HepG2 (cell line): Measurements from ENCODE around the gene RGS6. TPM values are rescaled to one million over a fixed set of nuclear protein-coding genes. Genes with fewer than 3 reads are reported as not detected.

Experiments used
- ATAC-seq: fragments of 200-7000 bp; cut with Tn5 transposase; 3 replicates; pipeline ENCODE4 v1.9.1; 2020; ENCODE audit warnings: mild to moderate bottlenecking, moderate library complexity
- BruUV-seq: library from RNA; stranded (reverse); fragments of 400-500 nt; replicated peaks from 2 replicates; lab custom pipeline; 2021; lab: Mats Ljungman, UMichigan
- CTCF ChIA-PET: fragments of 300-600 bp; formaldehyde crosslinking; extraction: SDS; loops from one replicate; lab custom pipeline; 2021; ENCODE audit warnings: low total read pairs, inconsistent platforms, low intra/inter-chr PET ratio; lab: Yijun Ruan, JAX
- POLR2A ChIA-PET: fragments of 350-600 bp; sonication (Branson Sonifier 250); formaldehyde crosslinking; loops from one replicate; lab custom pipeline; 2020; ENCODE audit warnings: antibody characterized with exemption, inconsistent platforms; lab: Yijun Ruan, JAX
- DNase-seq: peaks from one replicate; pipeline ENCODE4 v3.0.0-alpha.2; 2015; ENCODE audit warnings: low spot score
- FAIRE-seq: peaks from 3 replicates; lab custom pipeline; 2011; peaks lifted over from hg19 to GRCh38; lab: Jason Lieb, UNC
- H2AFZ ChIP-seq: one replicate; pipeline ENCODE4 v1.6.1; 2011; ENCODE audit warnings: low read length, inconsistent platforms
- H3K27ac ChIP-seq: fragments of 300-600 bp; 3 replicates; pipeline ENCODE4 v1.8.0; 2011; ENCODE audit warnings: mixed run types, mild to moderate bottlenecking, mixed read lengths, low read length, inconsistent platforms; ENCODE audit not compliant: insufficient read depth; ENCODE audit errors: extremely low read length
- H3K27me3 ChIP-seq, 2 experiments: fragments of 200-600 bp in 1 of 2; 2 replicates in 1 of 2; 3 replicates in 1 of 2; pipeline versions ENCODE4 v1.6.0 to v1.8.0; 2011; ENCODE audit warnings: low read length in 2 of 2, mild to moderate bottlenecking in 2 of 2, moderate library complexity in 2 of 2, inconsistent platforms in 1 of 2; ENCODE audit not compliant: insufficient read depth in 2 of 2, control insufficient read depth in 1 of 2
- H3K36me3 ChIP-seq, 2 experiments: fragments of 200-600 bp in 1 of 2; replicated peaks in 1 of 2; 2 replicates in 1 of 2; 3 replicates in 1 of 2; pipeline versions ENCODE4 v1.5.1 to v1.8.0; 2011; ENCODE audit warnings: low read length in 2 of 2, inconsistent platforms in 1 of 2; ENCODE audit not compliant: insufficient read depth in 2 of 2, control insufficient read depth in 1 of 2
- H3K4me1 ChIP-seq: 2 replicates; pipeline ENCODE4 v1.5.1; 2012; ENCODE audit warnings: low read length, inconsistent platforms; ENCODE audit not compliant: insufficient read depth
- H3K4me2 ChIP-seq: 2 replicates; pipeline ENCODE4 v1.6.0; 2011; ENCODE audit warnings: low read depth, low read length, inconsistent platforms
- H3K4me3 ChIP-seq, 3 experiments: fragments of 200-600 bp in 1 of 3; sonication (generic), shearing (Covaris generic) in 1 of 3; replicated peaks in 1 of 3; 2 replicates each; pipeline ENCODE4 v1.5.1; 2011 to 2016; ENCODE audit warnings: low read length in 3 of 3, inconsistent platforms in 2 of 3, low read depth in 2 of 3, mild to moderate bottlenecking in 2 of 3, control low read depth in 1 of 3, mixed read lengths in 1 of 3; ENCODE audit not compliant: insufficient read depth in 1 of 3
- H3K79me2 ChIP-seq: one replicate; pipeline ENCODE4 v1.6.1; 2011; ENCODE audit warnings: low read length, inconsistent platforms; ENCODE audit not compliant: insufficient read depth
- H3K9ac ChIP-seq: 2 replicates; pipeline ENCODE4 v1.6.0; 2011; ENCODE audit warnings: mild to moderate bottlenecking, low read depth, low read length, inconsistent platforms; ENCODE audit not compliant: insufficient read depth
- H3K9me3 ChIP-seq: 2 replicates; pipeline ENCODE4 v1.5.1; 2012; ENCODE audit warnings: mild to moderate bottlenecking, low read length
- H4K20me1 ChIP-seq: 2 replicates; pipeline ENCODE4 v1.6.0; 2011; ENCODE audit warnings: inconsistent platforms, mild to moderate bottlenecking, low read length, moderate library complexity; ENCODE audit not compliant: insufficient read depth
- FOXA3 ChIP-seq: IDR thresholded peaks from 2 replicates; pipeline ENCODE4 v1.6.1; 2016; ENCODE audit warnings: missing genetic modification reagents, missing compliant biosample characterization
- FOXC1 ChIP-seq: sonication (generic); formaldehyde crosslinking; IDR thresholded peaks from 2 replicates; pipeline ENCODE4 v1.8.0; 2022; ENCODE audit warnings: mild to moderate bottlenecking, missing genetic modification reagents, borderline replicate concordance
- HOXA7 ChIP-seq: sonication (generic); formaldehyde crosslinking; IDR thresholded peaks from 2 replicates; pipeline ENCODE4 v1.8.1; 2022; ENCODE audit warnings: mild to moderate bottlenecking, missing genetic modification reagents, moderate library complexity
- IRF2 ChIP-seq: IDR thresholded peaks from 2 replicates; pipeline ENCODE4 v1.6.1; 2018; ENCODE audit warnings: missing genetic modification reagents, missing compliant biosample characterization
- KAT8 ChIP-seq: IDR thresholded peaks from 2 replicates; pipeline ENCODE4 v1.6.1; 2016; ENCODE audit warnings: missing genetic modification reagents, missing compliant biosample characterization
- MAZ ChIP-seq, 2 experiments: sonication (generic) in 1 of 2; formaldehyde crosslinking in 1 of 2; IDR thresholded peaks; 2 replicates each; pipeline versions ENCODE4 v1.5.0 to v1.6.1; 2012 to 2020; ENCODE audit warnings: low read depth in 2 of 2, mild to moderate bottlenecking in 2 of 2, borderline replicate concordance in 1 of 2, improper control_type of control experiment in 1 of 2, low read length in 1 of 2, missing genetic modification reagents in 1 of 2, moderate library complexity in 1 of 2
- NFATC3 ChIP-seq: sonication (generic); formaldehyde crosslinking; IDR thresholded peaks from 2 replicates; pipeline ENCODE4 v1.5.1; 2020; ENCODE audit warnings: mild to moderate bottlenecking, missing genetic modification reagents
- NR2F2 ChIP-seq: IDR thresholded peaks from 2 replicates; pipeline ENCODE4 v1.6.1; 2012; ENCODE audit warnings: low read depth, inconsistent platforms, borderline replicate concordance
- RBAK ChIP-seq: sonication (generic); formaldehyde crosslinking; IDR thresholded peaks from 2 replicates; pipeline ENCODE4 v1.5.1; 2020; ENCODE audit warnings: mild to moderate bottlenecking, missing genetic modification reagents
- SIX4 ChIP-seq: sonication (generic); formaldehyde crosslinking; IDR thresholded peaks from 2 replicates; pipeline ENCODE4 v1.4.0; 2020; ENCODE audit warnings: missing genetic modification reagents
- SMAD3 ChIP-seq: sonication (generic); formaldehyde crosslinking; IDR thresholded peaks from 2 replicates; pipeline ENCODE4 v1.4.0; 2020; ENCODE audit warnings: missing genetic modification reagents
- TBX3 ChIP-seq: fragments of 450-650 bp; IDR thresholded peaks from 2 replicates; pipeline ENCODE4 v1.6.1; 2017; ENCODE audit warnings: antibody characterized with exemption, mild to moderate bottlenecking, inconsistent platforms, borderline replicate concordance
- ZFP36L1 ChIP-seq: sonication (generic); formaldehyde crosslinking; IDR thresholded peaks from 2 replicates; pipeline ENCODE4 v1.8.0; 2022; ENCODE audit warnings: mild to moderate bottlenecking, missing genetic modification reagents, moderate library complexity
- ZNF335 ChIP-seq: sonication (generic); formaldehyde crosslinking; IDR thresholded peaks from 2 replicates; pipeline ENCODE4 v1.4.0; 2020; ENCODE audit warnings: missing genetic modification reagents
- ZSCAN22 ChIP-seq: sonication (generic); formaldehyde crosslinking; IDR thresholded peaks from 2 replicates; pipeline ENCODE4 v1.4.0; 2020; ENCODE audit warnings: mild to moderate bottlenecking, missing genetic modification reagents
- ZSCAN30 ChIP-seq: sonication (generic); formaldehyde crosslinking; IDR thresholded peaks from 2 replicates; pipeline ENCODE4 v1.5.0; 2020; ENCODE audit warnings: mild to moderate bottlenecking, missing genetic modification reagents
- WGBS: methylation state at CpG from one replicate; pipeline ENCODE4 v1.1.6; 2017; ENCODE audit warnings: low lambda C conversion rate; 5-methylcytosine and 5-hydroxymethylcytosine counted together
- in situ Hi-C: cut with HindIII; loops from 2 replicates; pipeline ENCODE4 v1.10.0; 2017; ENCODE audit warnings: low pct_unique_long_range_greater_than_20kb; ENCODE audit not compliant: extremely low pct_ligation_motif_present
- intact Hi-C: fragments of 100-400 bp; cut with micrococcal nuclease; formaldehyde crosslinking; loops from one replicate; pipeline ENCODE4 v1.10.0; 2022; ENCODE audit not compliant: unreplicated experiment
- polyA plus RNA-seq, 8 experiments: library from polyadenylated mRNA; depleted of rRNA in 3 of 8; stranded (reverse) in 7 of 8; unstranded in 1 of 8; fragments of >200 nt; fragmentation: Illumina TruSeq in 4 of 8; extraction: Trizol in 4 of 8; gene quantifications; 2 replicates each; pipeline versions ENCODE4 v1.2.1 to v1.2.3, GENCODE V29; 2011 to 2016; ENCODE audit warnings: low read depth in 4 of 8, missing spikeins in 1 of 8, mixed read lengths in 1 of 8; ENCODE audit not compliant: insufficient read depth in 1 of 8
- total RNA-seq, 5 experiments: library from RNA; depleted of rRNA; stranded (reverse); fragments of >200 nt; fragmentation: Illumina TruSeq; extraction: Trizol; gene quantifications; 2 replicates each; pipeline ENCODE4 v1.2.3, GENCODE V29; 2016; ENCODE audit warnings: low read depth in 1 of 5
- TF ChIP-seq, protein P1 (sequence below): sonication (generic); formaldehyde crosslinking; IDR thresholded peaks from 2 replicates; pipeline ENCODE4 v1.4.0; 2020; ENCODE audit warnings: missing genetic modification reagents, low read depth, mild to moderate bottlenecking, borderline replicate concordance
- TF ChIP-seq, protein P2 (sequence below): sonication (generic); formaldehyde crosslinking; IDR thresholded peaks from 2 replicates; pipeline ENCODE4 v1.4.0; 2020; ENCODE audit warnings: mild to moderate bottlenecking, missing genetic modification reagents

The RGS6 gene
- total and polyA plus RNA-seq, 2 of the 13 experiments (the other 11 are each of a cell fraction or from before 2014, with no cell fraction given), result not detected

DNA sequence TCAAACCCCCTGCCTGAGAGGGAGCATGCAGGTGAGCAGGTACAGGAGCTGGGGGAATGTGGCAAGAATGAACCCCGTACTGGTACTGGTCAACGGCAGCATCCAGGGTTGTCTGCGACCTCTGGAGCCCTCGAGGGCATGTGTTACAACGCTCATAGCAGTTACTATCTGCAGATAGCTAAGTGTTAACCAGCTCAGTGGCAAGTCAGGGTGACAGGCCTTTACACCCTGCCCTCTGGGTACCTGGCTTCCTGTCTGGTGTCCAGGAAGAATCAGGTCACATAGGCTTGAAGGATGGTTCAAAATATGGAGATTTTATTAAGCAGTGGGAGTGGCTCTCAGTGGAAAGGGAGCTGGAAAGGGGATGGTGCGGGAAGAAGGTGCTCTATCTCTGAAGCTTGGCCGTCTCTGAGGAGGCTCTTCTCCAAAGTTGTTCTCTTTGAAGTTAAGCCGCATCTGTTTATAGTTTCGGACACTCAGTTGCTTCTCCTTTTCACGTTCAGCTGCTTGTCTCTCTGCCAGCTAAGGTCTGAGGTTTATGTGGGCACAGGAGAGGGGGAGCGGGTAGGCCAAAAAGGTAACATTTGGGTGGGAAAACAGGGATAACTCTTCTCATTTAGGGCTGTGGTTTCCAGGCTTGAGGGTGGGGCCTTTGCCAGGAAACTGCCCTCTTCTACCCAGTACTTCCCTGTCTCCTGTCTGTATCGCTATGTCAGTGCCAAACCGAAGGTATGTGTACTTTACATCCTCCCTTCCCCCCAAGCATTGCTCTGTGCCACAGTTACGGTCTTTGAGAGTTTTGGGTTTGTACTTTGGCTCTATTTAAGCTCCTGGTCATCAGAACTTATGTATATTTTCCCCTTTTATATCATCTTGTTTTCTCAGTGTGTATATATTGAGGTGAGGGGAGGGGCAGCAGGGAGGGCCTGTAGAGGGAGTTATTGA lies 305.8 kb downstream of the RGS6 start (continued):
- no peak for TF ChIP-seq ZSCAN30 (CRISPR knock-in tag)
- TF ChIP-seq ZSCAN22 (CRISPR knock-in tag), result no peak

DNA sequence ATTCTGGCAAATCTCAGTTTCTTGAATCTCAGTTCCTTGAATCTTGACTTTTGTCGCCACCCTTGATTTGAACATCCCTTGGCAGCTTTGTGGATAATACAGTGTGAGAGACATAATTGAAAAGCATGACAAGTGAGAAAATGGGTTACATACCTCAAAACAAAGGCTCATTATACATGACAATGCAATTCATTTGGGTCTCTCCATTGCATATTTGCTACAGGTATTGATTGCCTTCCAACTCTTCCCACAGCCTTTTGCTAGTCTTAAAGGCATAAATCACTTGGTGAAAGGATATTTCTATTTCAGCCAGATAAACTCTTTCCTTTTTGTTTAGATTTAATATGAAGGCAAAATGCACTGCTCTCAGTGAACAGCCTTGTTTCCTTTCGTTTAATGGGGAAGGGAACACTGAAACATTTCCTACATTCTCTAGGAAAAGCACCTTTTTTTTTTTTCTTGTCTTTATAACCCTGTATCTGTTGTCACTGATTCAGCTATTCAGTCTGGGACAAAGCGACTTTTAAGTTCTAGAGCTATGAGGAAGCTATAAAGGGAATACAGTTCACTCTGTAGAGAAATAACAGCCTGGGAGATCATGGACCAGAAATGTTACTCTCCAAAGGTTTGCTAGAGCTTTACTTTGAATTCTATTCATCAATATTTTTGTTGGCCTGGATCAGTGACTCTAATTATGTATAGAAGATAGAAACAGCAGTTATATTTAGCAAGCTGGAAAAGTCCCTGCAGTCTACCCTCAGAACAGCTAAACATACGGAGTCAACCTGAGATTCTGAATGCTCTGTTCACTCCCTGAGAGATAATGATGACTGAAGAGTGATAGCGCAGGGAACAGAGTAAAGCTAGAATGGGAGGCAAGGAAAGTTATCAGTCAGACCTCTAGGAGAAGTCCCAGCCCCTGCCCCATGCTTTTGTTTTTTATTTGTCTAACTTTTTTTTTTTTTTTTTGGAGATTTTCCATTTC lies 311.4 kb downstream of the RGS6 start:
- Histone ChIP-seq H3K4me2 (no peak overlapping the region), H3K27me3 (no peaks in the 10 kb centered on the region), H3K79me2 (no peaks in the 10 kb centered on the region), H4K20me1 (no peaks in the 10 kb centered on the region), H3K36me3 (no peaks in the 10 kb centered on the region), H2AFZ (no peak overlapping the region), H3K4me1 (no peaks in the 10 kb centered on the region), H3K9ac (no peak overlapping the region), H3K9me3 (0 out of 2 replicates have a peak, but pooled peaks cover under 1% of the 10 kb centered on the region), H3K27ac (no peak overlapping the region), H3K4me3 (no peak overlapping the region)
- FAIRE-seq, result no peak
- CTCF ChIA-PET, result no interaction called here
- POLR2A ChIA-PET, result no interaction called here
- 10% methylated on average over 5 of the region's 5 CpGs for WGBS
- no peak for TF ChIP-seq SIX4
- no peak for TF ChIP-seq NR2F2
- no peak for TF ChIP-seq FOXC1 (CRISPR knock-in tag)
- no peak for TF ChIP-seq HOXA7
- no peak for TF ChIP-seq KAT8
- TF ChIP-seq NFATC3, result no peak
- TF ChIP-seq RBAK (CRISPR knock-in tag), result no peak
- no peak for TF ChIP-seq IRF2 (CRISPR knock-in tag)
- no peak for TF ChIP-seq FOXA3 (CRISPR knock-in tag)
- TF ChIP-seq ZNF335 (CRISPR knock-in tag), result no peak
- no peak for TF ChIP-seq MAZ (IDR thresholded peaks at IDR 0.05; ENCODE audit: borderline replicate concordance, low read depth, low read length)
- no peak for TF ChIP-seq MAZ (CRISPR knock-in tag; IDR thresholded peaks at IDR 0.05; ENCODE audit: low read depth)
- no peak for TF ChIP-seq ZFP36L1
- no peak for TF ChIP-seq TBX3
- TF ChIP-seq, protein P1, sequence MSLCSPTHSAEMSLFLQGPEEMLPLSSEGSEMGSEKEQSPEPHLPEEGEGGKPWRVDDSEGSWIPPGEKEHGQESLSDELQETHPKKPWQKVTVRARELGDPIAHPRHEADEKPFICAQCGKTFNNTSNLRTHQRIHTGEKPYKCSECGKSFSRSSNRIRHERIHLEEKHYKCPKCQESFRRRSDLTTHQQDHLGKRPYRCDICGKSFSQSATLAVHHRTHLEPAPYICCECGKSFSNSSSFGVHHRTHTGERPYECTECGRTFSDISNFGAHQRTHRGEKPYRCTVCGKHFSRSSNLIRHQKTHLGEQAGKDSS, result no peak
- no peak for TF ChIP-seq SMAD3
- TF ChIP-seq, protein P2, sequence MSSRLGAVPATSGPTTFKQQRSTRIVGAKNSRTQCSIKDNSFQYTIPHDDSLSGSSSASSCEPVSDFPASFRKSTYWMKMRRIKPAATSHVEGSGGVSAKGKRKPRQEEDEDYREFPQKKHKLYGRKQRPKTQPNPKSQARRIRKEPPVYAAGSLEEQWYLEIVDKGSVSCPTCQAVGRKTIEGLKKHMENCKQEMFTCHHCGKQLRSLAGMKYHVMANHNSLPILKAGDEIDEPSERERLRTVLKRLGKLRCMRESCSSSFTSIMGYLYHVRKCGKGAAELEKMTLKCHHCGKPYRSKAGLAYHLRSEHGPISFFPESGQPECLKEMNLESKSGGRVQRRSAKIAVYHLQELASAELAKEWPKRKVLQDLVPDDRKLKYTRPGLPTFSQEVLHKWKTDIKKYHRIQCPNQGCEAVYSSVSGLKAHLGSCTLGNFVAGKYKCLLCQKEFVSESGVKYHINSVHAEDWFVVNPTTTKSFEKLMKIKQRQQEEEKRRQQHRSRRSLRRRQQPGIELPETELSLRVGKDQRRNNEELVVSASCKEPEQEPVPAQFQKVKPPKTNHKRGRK (CRISPR knock-in tag), result no peak
- no peak for ATAC-seq
- DNase-seq, result no peak
- BruUV-seq, result no TSS peak
- in situ Hi-C loops, result no loop called here
- intact Hi-C loops, result no loop called here
